ENCODE data around the gene KRT36. TPM values are rescaled to one million over a fixed set of nuclear protein-coding genes. Genes with fewer than 3 reads are reported as not detected.

The KRT36 gene
- total and polyA plus RNA-seq, 2 of the 8 experiments (the other 6 are each of a cell fraction or from before 2014, with no cell fraction given), result not detected

- Histone ChIP-seq H2BK20ac (ENCODE audit: low read length) (no peak overlapping the region), H3K79me2 (ENCODE audit: control insufficient read depth in 1 of 2, insufficient read depth in 2 of 2, low read length in 2 of 2) (peaks cover 0 to 13% of the 10 kb centered on the region in 2 experiments; a peak in 3 of 4 replicates), H3K27me3 (replicated peaks in 1 of 4; ENCODE audit: control insufficient read depth in 3 of 4, extremely low read depth in 1 of 4, insufficient read depth in 3 of 4, low read length in 3 of 4) (no peaks in the 10 kb centered on the region), H4K20me1 (replicated peaks in 1 of 2; ENCODE audit: control insufficient read depth in 1 of 2, insufficient read depth in 2 of 2, low read length in 2 of 2) (peaks cover 4 to 12% of the 10 kb centered on the region in 2 experiments), H3K4me3 (ENCODE audit: extremely low read depth in 1 of 4, insufficient read depth in 2 of 4, low read depth in 3 of 4, low read length in 4 of 4) (no peak overlapping the region), H2BK120ac (replicated peaks; ENCODE audit: low read depth, low read length) (no peak overlapping the region), H3K4me1 (replicated peaks in 1 of 4; ENCODE audit: control insufficient read depth in 3 of 4, insufficient read depth in 4 of 4, low read length in 3 of 4) (peaks cover 0 to 19% (median 12%) of the 10 kb centered on the region in 4 experiments; a peak in 6 of 7 replicates), H3K27ac (ENCODE audit: low read depth, low read length) (no peak overlapping the region), H4K91ac (replicated peaks; ENCODE audit: insufficient read length, low read length) (no peak overlapping the region), H3K18ac (ENCODE audit: extremely low read depth, low read length) (no peak overlapping the region), H3K9me3 (ENCODE audit: insufficient read depth in 2 of 2, low read depth in 1 of 2, low read length in 1 of 2) (no peaks in the 10 kb centered on the region), H3K23me2 (ENCODE audit: low read depth, low read length) (peaks cover 6% of the 10 kb centered on the region; the same call in 1 of the 2 replicates), H2AK5ac (ENCODE audit: low read depth, low read length) (no peak overlapping the region), H2BK12ac (ENCODE audit: low read depth, low read length) (no peak overlapping the region), H3K9ac (replicated peaks in 1 of 4; ENCODE audit: extremely low read depth in 1 of 4, low read depth in 3 of 4, low read length in 3 of 4) (no peak overlapping the region), H2BK15ac (ENCODE audit: low read length) (no peak overlapping the region), H3K4me2 (ENCODE audit: insufficient read depth in 1 of 2, low read depth in 2 of 2, low read length in 2 of 2) (no peak overlapping the region), H4K5ac (ENCODE audit: insufficient read length, low read depth, low read length) (no peak overlapping the region), H3K14ac (ENCODE audit: insufficient read length) (no peak overlapping the region), H2BK5ac (ENCODE audit: low read depth, low read length) (no peak overlapping the region), H3K4ac (replicated peaks; ENCODE audit: insufficient read length, low read depth, low read length) (no peak overlapping the region), H2AFZ (ENCODE audit: low read length) (no peak overlapping the region), H4K8ac (ENCODE audit: extremely low read depth, insufficient read depth, low read length) (no peak overlapping the region), H3K56ac (replicated peaks; ENCODE audit: insufficient read length, low read depth, low read length) (no peak overlapping the region), H3K23ac (ENCODE audit: insufficient read length) (no peak overlapping the region), H3K79me1 (ENCODE audit: low read depth, low read length) (peaks cover 5% of the 10 kb centered on the region; the same call in 1 of the 2 replicates), H3K36me3 (ENCODE audit: control insufficient read depth in 2 of 4, insufficient read depth in 4 of 4, low read length in 3 of 4) (peaks cover 12 to 38% (median 19%) of the 10 kb centered on the region in 4 experiments)
- FAIRE-seq, result no peak
- POLR2A ChIA-PET (ENCODE audit: partially characterized antibody), result interaction anchor here (0.6 to 11.0 kb wide), 4 partner anchors 20 to 501 kb away, joined by 3 to 293 read pairs (median 6); no protein-coding TSS in a partner anchor
- DNase-seq (ENCODE audit: low read depth in 1 of 2, low spot score in 2 of 2), result no peak
- WGBS, 2 experiments (ENCODE audit: extremely low coverage in 1 of 2, insufficient coverage in 1 of 2, insufficient read length in 1 of 2, insufficient replicate concordance in 2 of 2, low coverage in 1 of 2, low lambda C conversion rate in 2 of 2, missing lambda C conversion rate in 1 of 2), result 90% methylated on average over 4 of the region's 4 CpGs; no CpG with 5 or more reads in 1 of the 2 experiments
- CTCF ChIA-PET (ENCODE audit: partially characterized antibody), result interaction anchor here (0.9 to 4.6 kb wide), 4 partner anchors 22 to 141 kb away, joined by 3 to 34 read pairs (median 6); no protein-coding TSS in a partner anchor
- TF ChIP-seq EGR1 (IDR thresholded peaks at IDR 0.05; ENCODE audit: borderline replicate concordance, low read depth, low read length), result no peak
- TF ChIP-seq CHD1 (IDR thresholded peaks at IDR 0.05; ENCODE audit: low read depth, low read length), result no peak
- TF ChIP-seq CTBP2 (IDR thresholded peaks at IDR 0.05; ENCODE audit: borderline replicate concordance, insufficient read depth, insufficient read length, low read length), result no peak
- no peak for TF ChIP-seq CREB1 (IDR thresholded peaks at IDR 0.05)
- no peak for TF ChIP-seq TCF12 (IDR thresholded peaks at IDR 0.05; ENCODE audit: low read depth, low read length)
- no peak for TF ChIP-seq SUZ12 (IDR thresholded peaks at IDR 0.05; ENCODE audit: low read length)
- TF ChIP-seq SIRT6 (IDR thresholded peaks at IDR 0.05; ENCODE audit: low read length), result no peak
Observed at GRCh38 chr17:41523225-41523593, 33.5 kb upstream of the KRT36 start.
